Mesothelial cell of epicardium (in vitro differentiated cells): ENCODE measurements around the gene TANGO6. TPM values are rescaled to one million over a fixed set of nuclear protein-coding genes. Genes with fewer than 3 reads are reported as not detected.

Experiments
- DNase-seq, 2 experiments: peaks; one replicate each; pipeline ENCODE4 v3.0.0; 2021; ENCODE audit warnings: low spot score in 2 of 2; ENCODE audit not compliant: unreplicated experiment in 2 of 2
- H3K27ac Mint-ChIP-seq: 2 replicates; pipeline ENCODE4 v1.8.0; 2021; ENCODE audit warnings: mixed read lengths
- H3K27me3 Mint-ChIP-seq: 2 replicates; pipeline ENCODE4 v1.8.0; 2021; ENCODE audit warnings: low read depth, mixed read lengths
- H3K36me3 Mint-ChIP-seq: 2 replicates; pipeline ENCODE4 v1.8.0; 2021; ENCODE audit warnings: mixed read lengths
- H3K4me1 Mint-ChIP-seq: 2 replicates; pipeline ENCODE4 v1.8.0; 2021; ENCODE audit warnings: mixed read lengths
- H3K4me3 Mint-ChIP-seq: 2 replicates; pipeline ENCODE4 v1.8.0; 2021; ENCODE audit warnings: mild to moderate bottlenecking, moderate library complexity, mixed read lengths
- H3K9me3 Mint-ChIP-seq: 2 replicates; pipeline ENCODE4 v1.8.0; 2021; ENCODE audit warnings: mixed read lengths
- CTCF ChIP-seq: fragments of 200-600 bp; sonication (generic); IDR thresholded peaks from one replicate; pipeline ENCODE4 v1.5.0; 2021; ENCODE audit warnings: antibody characterized with exemption; ENCODE audit not compliant: unreplicated experiment
- total RNA-seq: library from RNA; stranded (reverse); gene quantifications from 3 replicates; pipeline ENCODE4 v1.2.1, GENCODE V29; 2021

Gene TANGO6
- total RNA-seq, 1 donor from 2014 or later: 12.8 TPM

- Mint-ChIP-seq H3K27ac (no peak overlapping the region), H3K9me3 (no peaks in the 10 kb centered on the region), H3K4me3 (no peak overlapping the region), H3K4me1 (peaks cover under 1% of the 10 kb centered on the region), H3K27me3 (no peaks in the 10 kb centered on the region), H3K36me3 (no peaks in the 10 kb centered on the region)
- no peak for TF ChIP-seq CTCF
- DNase-seq: no peak
These were observed 241.0 kb downstream of the TANGO6 start for GRCh38 chr16:69084289-69084688.

GRCh38 chr16:69085032-69085695 is 241.8 kb downstream of the TANGO6 start:
- Mint-ChIP-seq H3K4me3 (no peak overlapping the region), H3K36me3 (no peaks in the 10 kb centered on the region), H3K9me3 (no peaks in the 10 kb centered on the region), H3K27me3 (no peaks in the 10 kb centered on the region), H3K4me1 (peaks cover 3% of the 10 kb centered on the region), H3K27ac (no peak overlapping the region)
- TF ChIP-seq CTCF: no peak
- no peak for DNase-seq

- Mint-ChIP-seq H3K4me3 (no peak overlapping the region), H3K9me3 (no peaks in the 10 kb centered on the region), H3K4me1 (peaks cover 3% of the 10 kb centered on the region), H3K27me3 (no peaks in the 10 kb centered on the region), H3K27ac (peak overlapping the region; percentile 56), H3K36me3 (no peaks in the 10 kb centered on the region)
- no peak for DNase-seq
- TF ChIP-seq CTCF: no peak
These were observed 243.8 kb downstream of the TANGO6 start for GRCh38 chr16:69087161-69087581.

GRCh38 chr16:69088684-69089083 is 245.4 kb downstream of the TANGO6 start:
- H3K4me3 Mint-ChIP-seq: no peak overlapping the region
- no peaks in the 10 kb centered on the region for H3K27me3 Mint-ChIP-seq

GRCh38 chr16:69089091-69089910 is 246.0 kb downstream of the TANGO6 start:
- no peaks in the 10 kb centered on the region for H3K9me3 Mint-ChIP-seq
- H3K36me3 Mint-ChIP-seq: no peaks in the 10 kb centered on the region
- H3K4me1 Mint-ChIP-seq: peaks cover 3% of the 10 kb centered on the region
- TF ChIP-seq CTCF: no peak
- DNase-seq: no peak
- H3K4me3 Mint-ChIP-seq: no peak overlapping the region
- no peak overlapping the region for H3K27ac Mint-ChIP-seq
- no peaks in the 10 kb centered on the region for H3K27me3 Mint-ChIP-seq

More at GRCh38 chr16:69088684-69089083, 245.4 kb downstream of the TANGO6 start:
- Mint-ChIP-seq H3K27ac (no peak overlapping the region), H3K36me3 (no peaks in the 10 kb centered on the region), H3K9me3 (no peaks in the 10 kb centered on the region), H3K4me1 (peaks cover 3% of the 10 kb centered on the region)
- TF ChIP-seq CTCF: no peak
- DNase-seq: no peak
